ENCODE results near the gene C13orf46. TPM values are rescaled to one million over a fixed set of nuclear protein-coding genes. Genes with fewer than 3 reads are reported as not detected.

The C13orf46 gene
- total and polyA plus RNA-seq, 2 donors (not counting 1 experiment from before 2014, with no cell fraction given) = 0.50 to 0.56 TPM

GRCh38 chr13:113991676-113992179, 17.9 kb upstream of the C13orf46 start:
- H3K36me3 ChIP-seq (ENCODE audit: control insufficient read depth, insufficient read depth, low read length) = peaks cover 25% of the 10 kb centered on the region
- no peak overlapping the region for H2AFZ ChIP-seq (ENCODE audit: low read length)

GRCh38 chr13:113991191-113991669, 17.4 kb upstream of the C13orf46 start:
- TF ChIP-seq EZH2 (IDR thresholded peaks at IDR 0.05; ENCODE audit: low read length, missing control alignments) (no peak), CTCF (conservative IDR thresholded peaks at IDR 0.05 in 1 of 2, IDR thresholded peaks at IDR 0.05 in 1 of 2; ENCODE audit: low read depth in 1 of 2, low read length in 2 of 2) (no peak)
- Histone ChIP-seq H4K20me1 (ENCODE audit: control insufficient read depth, extremely low read depth, insufficient read depth, low read length) (no peaks in the 10 kb centered on the region), H3K27me3 (ENCODE audit: control insufficient read depth, insufficient read depth, low read length) (no peaks in the 10 kb centered on the region), H3K36me3 (ENCODE audit: control insufficient read depth, insufficient read depth, low read length) (peaks cover 20% of the 10 kb centered on the region), H3K4me3 (replicated peaks in 1 of 4; ENCODE audit: control extremely low read depth in 1 of 4, insufficient read depth in 1 of 4, low read depth in 3 of 4, low read length in 4 of 4) (no peak overlapping the region), H3K79me2 (ENCODE audit: control insufficient read depth, insufficient read depth, low read length) (no peaks in the 10 kb centered on the region), H3K9ac (ENCODE audit: insufficient read depth, low read length) (no peak overlapping the region), H3K9me3 (ENCODE audit: control insufficient read depth, insufficient read depth, low read depth, low read length) (no peaks in the 10 kb centered on the region), H3K4me1 (ENCODE audit: control insufficient read depth, extremely low read depth, insufficient read depth, low read length) (no peaks in the 10 kb centered on the region), H2AFZ (ENCODE audit: low read length) (no peak overlapping the region), H3K4me2 (ENCODE audit: extremely low read depth, insufficient read depth, low read length) (no peak overlapping the region), H3K27ac (ENCODE audit: insufficient read depth, low read length) (no peak overlapping the region)
- DNase-seq (ENCODE audit: low read depth in 2 of 2) = no peak

More at GRCh38 chr13:113991676-113992179, 17.9 kb upstream of the C13orf46 start:
- H3K27me3 ChIP-seq (ENCODE audit: control insufficient read depth, insufficient read depth, low read length) = no peaks in the 10 kb centered on the region
- no peak overlapping the region for H3K4me3 ChIP-seq (replicated peaks in 1 of 4; ENCODE audit: control extremely low read depth in 1 of 4, insufficient read depth in 1 of 4, low read depth in 3 of 4, low read length in 4 of 4)
- H3K4me1 ChIP-seq (ENCODE audit: control insufficient read depth, extremely low read depth, insufficient read depth, low read length) = no peaks in the 10 kb centered on the region
- no peak overlapping the region for H3K9ac ChIP-seq (ENCODE audit: insufficient read depth, low read length)
- H4K20me1 ChIP-seq (ENCODE audit: control insufficient read depth, extremely low read depth, insufficient read depth, low read length) = no peaks in the 10 kb centered on the region
- H3K9me3 ChIP-seq (ENCODE audit: control insufficient read depth, insufficient read depth, low read depth, low read length) = no peaks in the 10 kb centered on the region
- no peak overlapping the region for H3K27ac ChIP-seq (ENCODE audit: insufficient read depth, low read length)
- no peak for DNase-seq (ENCODE audit: low read depth in 2 of 2)
- H3K79me2 ChIP-seq (ENCODE audit: control insufficient read depth, insufficient read depth, low read length) = no peaks in the 10 kb centered on the region
- TF ChIP-seq CTCF (conservative IDR thresholded peaks at IDR 0.05 in 1 of 2, IDR thresholded peaks at IDR 0.05 in 1 of 2; ENCODE audit: low read depth in 1 of 2, low read length in 2 of 2) = no peak
- TF ChIP-seq EZH2 (IDR thresholded peaks at IDR 0.05; ENCODE audit: low read length, missing control alignments) = no peak
- H3K4me2 ChIP-seq (ENCODE audit: extremely low read depth, insufficient read depth, low read length) = no peak overlapping the region

- H3K36me3 ChIP-seq (ENCODE audit: control insufficient read depth, insufficient read depth, low read length) = peaks cover 19% of the 10 kb centered on the region
- H3K27me3 ChIP-seq (ENCODE audit: control insufficient read depth, insufficient read depth, low read length) = no peaks in the 10 kb centered on the region
- H2AFZ ChIP-seq (ENCODE audit: low read length) = no peak overlapping the region
- H4K20me1 ChIP-seq (ENCODE audit: control insufficient read depth, extremely low read depth, insufficient read depth, low read length) = no peaks in the 10 kb centered on the region
- no peaks in the 10 kb centered on the region for H3K4me1 ChIP-seq (ENCODE audit: control insufficient read depth, extremely low read depth, insufficient read depth, low read length)
- H3K79me2 ChIP-seq (ENCODE audit: control insufficient read depth, insufficient read depth, low read length) = no peaks in the 10 kb centered on the region
- H3K9me3 ChIP-seq (ENCODE audit: control insufficient read depth, insufficient read depth, low read depth, low read length) = no peaks in the 10 kb centered on the region
- no peak overlapping the region for H3K27ac ChIP-seq (ENCODE audit: insufficient read depth, low read length)
- DNase-seq (ENCODE audit: low read depth in 2 of 2) = no peak
- no peak overlapping the region for H3K4me2 ChIP-seq (ENCODE audit: extremely low read depth, insufficient read depth, low read length)
- TF ChIP-seq CTCF (conservative IDR thresholded peaks at IDR 0.05 in 1 of 2, IDR thresholded peaks at IDR 0.05 in 1 of 2; ENCODE audit: low read depth in 1 of 2, low read length in 2 of 2) (no peak), EZH2 (IDR thresholded peaks at IDR 0.05; ENCODE audit: low read length, missing control alignments) (no peak)
- no peak overlapping the region for H3K9ac ChIP-seq (ENCODE audit: insufficient read depth, low read length)
- no peak overlapping the region for H3K4me3 ChIP-seq (replicated peaks in 1 of 4; ENCODE audit: control extremely low read depth in 1 of 4, insufficient read depth in 1 of 4, low read depth in 3 of 4, low read length in 4 of 4)
Observed at GRCh38 chr13:113990321-113990837, 16.5 kb upstream of the C13orf46 start.

Measured in fibroblast of lung (primary cell).